HG03097 (cell line): ENCODE measurements around the gene EXOSC9.
A peak's percentile ranks its signal among the peaks of the same experiment; 100 is the strongest.

Source experiments
- ATAC-seq: cut with Tn5 transposase; IDR thresholded peaks from one replicate; pipeline ENCODE4 v1.9.1; 2021; ENCODE audit not compliant: unreplicated experiment, low FRiP score

EXOSC9 gene

DNA sequence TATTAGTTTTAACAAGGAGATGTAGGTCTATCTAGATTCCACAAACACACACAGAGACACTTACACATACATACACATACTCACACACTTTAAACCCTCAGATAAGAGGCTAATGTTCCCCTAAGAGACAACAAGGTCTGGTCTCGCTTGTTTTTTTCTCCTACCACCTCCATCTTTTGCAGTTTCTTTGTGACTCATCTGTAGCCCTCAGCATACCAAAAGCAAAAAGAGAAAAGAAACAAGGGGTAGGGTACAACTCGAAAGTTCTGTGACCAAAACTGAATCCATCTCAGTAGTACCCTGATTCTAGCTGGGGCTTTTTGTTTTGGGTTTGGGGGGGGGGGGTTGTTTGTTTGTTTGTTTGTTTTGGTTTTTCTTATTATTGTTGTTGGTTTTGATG is 12.2 kb upstream of the EXOSC9 start:
- peak; percentile 47 for ATAC-seq

DNA sequence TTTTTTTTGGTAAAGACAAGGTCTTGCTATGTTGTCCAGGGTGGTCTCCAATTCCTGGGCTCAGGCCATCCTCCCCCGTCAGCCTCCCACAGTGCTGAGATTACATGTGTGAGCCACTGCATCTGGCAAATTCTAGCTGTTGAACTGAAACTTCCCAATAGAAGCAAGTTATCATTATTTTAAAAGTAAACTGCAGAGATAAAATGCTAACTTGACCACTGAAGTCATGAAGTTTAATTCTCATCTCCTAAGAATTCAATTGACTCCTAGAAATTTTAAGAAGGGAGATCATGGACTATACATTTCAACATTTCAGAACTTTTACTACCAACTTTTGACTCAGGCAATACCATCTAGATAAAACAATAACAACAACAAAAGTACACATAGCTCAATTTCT is 11.7 kb upstream of the EXOSC9 start:
- ATAC-seq = no peak

DNA sequence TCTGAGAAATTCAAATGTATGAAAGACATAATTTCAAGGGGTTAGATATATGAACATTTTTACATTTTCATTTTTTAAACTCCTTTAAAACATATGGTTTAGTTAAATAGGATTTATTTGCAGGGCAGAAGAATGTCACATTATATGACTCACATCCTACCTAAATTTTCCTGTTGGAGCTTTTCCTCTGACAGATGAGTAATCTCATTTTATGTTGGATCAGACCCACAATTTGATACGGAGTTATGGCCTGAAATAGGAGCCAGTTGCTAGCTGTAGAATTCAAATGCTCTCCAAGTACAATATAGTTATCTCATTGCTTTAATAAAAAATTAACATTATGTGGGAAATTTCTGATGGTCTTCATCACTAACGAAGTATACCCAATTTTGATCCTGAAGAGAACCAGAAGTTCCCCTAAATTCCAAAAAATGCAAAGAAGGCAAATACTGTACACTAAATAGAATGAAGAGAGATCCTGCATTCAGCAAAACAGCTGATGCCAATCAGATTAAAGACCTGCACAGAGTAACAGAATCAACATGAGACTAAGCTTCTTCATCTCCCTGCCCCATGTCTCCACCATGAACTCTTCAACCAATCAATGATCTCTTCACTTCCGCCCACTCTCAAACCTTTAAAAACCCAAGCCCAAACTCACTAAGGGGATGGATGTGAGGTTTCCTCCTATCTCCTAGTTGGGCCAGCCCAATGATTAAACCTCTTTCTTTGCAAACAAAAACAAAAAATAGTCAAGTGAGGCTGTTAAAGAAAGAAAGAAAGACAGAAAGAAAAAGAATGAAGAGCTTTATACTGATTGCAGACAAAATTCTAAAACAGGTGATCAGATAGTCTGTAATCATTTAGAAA is 10.9 kb upstream of the EXOSC9 start:
- no peak for ATAC-seq

DNA sequence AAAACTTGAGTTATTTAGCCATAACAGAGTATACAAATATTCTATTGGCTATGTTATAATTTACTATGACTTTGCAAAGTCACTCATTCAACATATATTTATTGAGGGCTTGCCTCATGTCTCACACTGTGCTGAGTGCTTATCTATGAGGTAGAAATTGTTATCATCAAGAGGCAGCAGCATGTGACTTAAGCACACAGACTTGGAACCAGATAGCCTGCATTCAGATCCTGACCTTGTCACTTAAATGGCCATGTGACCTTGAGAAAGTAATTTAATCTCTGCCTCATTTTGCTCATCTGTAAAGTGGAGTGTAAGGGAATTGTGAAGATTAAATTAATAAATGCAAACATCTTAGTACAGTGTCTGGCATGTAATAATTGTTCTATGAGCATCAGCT is 10.1 kb upstream of the EXOSC9 start:
- no peak for ATAC-seq

GRCh38 chr4:121791481-121791880 is 9.6 kb upstream of the EXOSC9 start:
- no peak for ATAC-seq

GRCh38 chr4:121792966-121793365 is 8.2 kb upstream of the EXOSC9 start:
- no peak for ATAC-seq

DNA sequence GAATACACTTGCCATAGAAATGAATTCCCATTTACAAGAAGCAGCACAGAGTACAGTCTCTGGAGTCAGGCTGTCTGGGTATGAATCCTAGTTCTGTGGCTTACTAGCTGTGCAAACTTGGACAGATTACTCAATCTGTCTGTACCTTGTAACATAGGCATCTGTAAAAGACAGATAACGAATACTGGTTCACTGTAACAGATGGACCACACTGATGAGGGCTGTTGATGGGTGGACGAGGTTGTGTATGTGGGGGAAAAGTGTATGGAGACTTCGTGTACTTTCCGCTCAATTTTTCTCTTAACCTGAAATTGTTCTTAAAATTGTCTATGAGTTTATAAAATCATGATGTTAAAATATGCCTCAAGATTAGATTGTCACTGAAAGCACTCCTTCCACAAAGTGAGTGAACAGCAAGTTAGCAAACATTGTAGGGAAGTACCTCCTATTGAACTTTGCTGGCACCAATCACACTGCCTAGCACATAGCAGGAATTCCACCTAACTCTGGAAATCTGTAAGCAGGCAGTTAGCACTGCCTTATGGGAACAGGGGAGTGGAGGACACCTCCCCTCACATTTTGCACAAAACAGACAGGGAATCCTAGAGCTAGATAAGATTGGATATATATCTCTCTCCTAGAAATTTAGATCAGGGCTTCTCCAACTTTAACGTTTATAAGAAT is 6.5 kb upstream of the EXOSC9 start:
- ATAC-seq = no peak

DNA sequence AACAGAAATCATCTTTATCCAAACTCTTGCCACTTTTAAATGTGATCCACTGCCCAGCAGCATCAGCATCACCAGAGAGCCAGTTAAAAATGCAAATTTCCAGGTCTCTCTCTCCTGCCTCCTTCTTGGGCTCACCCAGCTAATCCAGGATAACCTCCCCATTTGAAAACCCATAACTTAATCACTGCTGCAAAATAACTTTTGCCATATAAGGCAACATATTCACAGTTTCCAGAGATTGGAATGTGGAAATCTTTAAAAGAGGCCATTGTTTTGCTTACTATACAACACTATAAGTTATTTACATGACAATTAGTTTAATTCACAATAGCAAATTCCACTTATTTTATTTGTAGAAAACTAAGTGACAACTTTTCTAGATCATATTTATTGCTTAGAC is 4.8 kb upstream of the EXOSC9 start:
- no peak for ATAC-seq

- ATAC-seq = no peak
Observed at GRCh38 chr4:121799208-121799823, 1.8 kb upstream of the EXOSC9 start.

- ATAC-seq = no peak
Observed at GRCh38 chr4:121799867-121800501, 1.1 kb upstream of the EXOSC9 start.

DNA sequence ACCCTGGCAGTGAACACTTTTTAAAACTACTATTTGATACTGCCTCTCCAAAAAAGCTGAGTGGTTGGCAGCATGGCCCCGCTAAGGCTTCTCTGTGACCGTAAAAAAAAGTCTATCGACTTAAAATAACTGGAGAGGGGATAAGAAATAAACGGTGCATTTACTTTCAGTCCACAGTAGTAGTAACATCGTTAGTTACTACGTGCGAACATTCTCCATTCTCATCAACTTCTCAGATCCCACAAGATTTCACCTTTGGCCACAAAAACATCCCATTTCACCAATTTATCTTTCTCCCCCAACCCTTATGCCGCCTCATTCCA is 524 bp upstream of the EXOSC9 start:
- peak; percentile 20 for ATAC-seq

GRCh38 chr4:121801715-121802075 is 572 bp downstream of the EXOSC9 start:
- ATAC-seq = no peak

DNA sequence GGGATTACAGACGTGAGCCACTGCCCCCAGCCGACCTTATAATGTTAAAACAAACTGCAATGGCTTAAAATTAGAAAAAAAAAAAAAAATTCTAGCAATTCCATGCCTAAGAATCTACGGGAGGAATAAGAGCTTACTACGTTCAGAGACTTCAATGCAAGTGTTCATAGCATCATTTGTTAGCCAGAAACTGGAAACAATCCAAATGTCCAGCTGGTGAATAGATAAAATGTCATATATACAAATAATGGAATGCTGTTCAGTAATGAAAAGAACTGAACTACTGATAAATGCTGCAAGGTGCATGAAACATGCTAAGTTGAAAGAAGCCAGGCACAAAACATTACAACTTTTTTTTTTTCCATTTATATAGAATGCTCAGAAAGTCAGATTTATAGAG is 5.3 kb downstream of the EXOSC9 start:
- ATAC-seq = no peak

DNA sequence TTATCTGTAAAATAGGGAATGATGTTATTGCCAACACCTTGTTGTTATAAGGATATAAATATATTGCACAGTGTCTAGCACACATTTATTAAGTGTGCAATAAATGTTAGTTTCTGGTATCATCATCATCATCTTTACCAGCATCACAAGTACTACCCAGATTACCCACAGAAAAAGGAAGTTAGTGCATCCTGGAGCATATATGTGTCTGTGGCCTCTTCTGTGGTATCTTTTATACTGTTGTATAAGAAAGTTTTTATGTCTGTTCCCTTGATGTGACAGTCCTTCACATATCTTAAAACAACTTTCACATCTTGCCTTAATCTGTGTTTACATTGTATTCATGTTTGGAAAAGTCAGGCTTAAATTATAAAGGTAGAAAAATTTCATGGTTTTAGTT is 10.0 kb downstream of the EXOSC9 start:
- no peak for ATAC-seq

GRCh38 chr4:121814756-121815155 is 13.6 kb downstream of the EXOSC9 start:
- ATAC-seq = no peak

GRCh38 chr4:121817006-121817405 is 15.9 kb downstream of the EXOSC9 start:
- no peak for ATAC-seq

DNA sequence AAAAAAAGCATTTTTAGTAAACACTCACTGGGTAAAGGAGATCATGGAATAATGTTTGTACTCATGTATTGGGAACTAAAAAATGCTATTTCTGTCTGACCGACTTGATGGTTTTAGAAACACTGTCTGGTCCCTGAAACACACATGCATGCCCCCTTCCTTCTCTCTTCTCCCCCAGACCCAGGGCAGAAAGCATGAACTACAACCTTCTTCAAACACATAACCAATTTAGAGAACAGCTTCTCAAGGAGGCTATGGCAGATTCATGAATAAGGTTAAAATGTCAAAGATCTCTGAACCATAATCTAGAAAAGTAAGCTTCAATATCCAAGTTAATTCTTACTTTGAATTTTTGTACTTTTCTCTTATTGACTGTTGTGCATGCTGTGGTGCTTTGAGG is 16.6 kb downstream of the EXOSC9 start:
- no peak for ATAC-seq

GRCh38 chr4:121818215-121818614 is 17.1 kb downstream of the EXOSC9 start:
- ATAC-seq = no peak

GRCh38 chr4:121819216-121819965 is 18.3 kb downstream of the EXOSC9 start:
- ATAC-seq = no peak

GRCh38 chr4:121822047-121822446 is 20.9 kb downstream of the EXOSC9 start:
- ATAC-seq = no peak
